Sigmoid colon (tissue), 4 donors: ENCODE data around the gene KLK10.

ENCODE experiments used
- EP300 ChIP-seq, 4 donors: sonication (generic); formaldehyde crosslinking; IDR thresholded peaks; one replicate each; pipeline ENCODE4 v1.6.1; 2017; ENCODE audit warnings: antibody characterized with exemption in 4 of 4
- POLR2A ChIP-seq, 2 donors: fragments of 450-650 bp; IDR thresholded peaks; one replicate each; pipeline ENCODE4 v1.6.1; 2016; ENCODE audit warnings: antibody characterized with exemption in 2 of 2, mild to moderate bottlenecking in 2 of 2, moderate library complexity in 2 of 2
- POLR2AphosphoS5 ChIP-seq, 4 donors: sonication (generic); formaldehyde crosslinking; IDR thresholded peaks; one replicate each; pipeline ENCODE4 v1.6.1; 2017; ENCODE audit warnings: antibody characterized with exemption in 4 of 4
- TF ChIP-seq, protein P1 (sequence below), 4 experiments: fragments of 450-650 bp in 3 of 4; fragments of 200-600 bp in 1 of 4; IDR thresholded peaks; one replicate each; pipeline ENCODE4 v1.5.1; 2016 to 2019; ENCODE audit warnings: antibody characterized with exemption in 4 of 4, mild to moderate bottlenecking in 3 of 4, moderate library complexity in 2 of 4

DNA sequence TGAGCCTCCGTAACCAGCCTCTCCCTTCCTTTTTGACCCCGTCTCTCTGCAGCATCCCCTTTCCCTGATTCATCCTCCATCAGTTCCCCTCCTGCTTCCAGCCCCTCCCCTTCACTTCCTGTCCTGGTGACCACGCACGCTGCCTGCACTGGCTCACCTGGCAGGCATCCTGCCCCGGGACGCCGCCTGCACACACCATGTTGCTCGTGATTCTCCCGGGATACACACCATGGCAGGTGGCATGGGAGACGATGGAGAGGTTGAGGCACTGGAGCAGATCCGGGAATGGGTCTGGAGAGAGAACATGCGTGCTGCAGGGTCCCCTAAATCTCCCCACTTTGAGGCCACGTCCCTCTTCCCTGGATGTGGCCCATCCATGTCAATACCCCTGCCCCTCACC is 11.1 kb upstream of the KLK10 start:
- TF ChIP-seq EP300 (IDR thresholded peaks at IDR 0.05) (no peak), POLR2A (IDR thresholded peaks at IDR 0.05) (no peak), POLR2AphosphoS5 (IDR thresholded peaks at IDR 0.05) (no peak)
- TF ChIP-seq, protein P1, sequence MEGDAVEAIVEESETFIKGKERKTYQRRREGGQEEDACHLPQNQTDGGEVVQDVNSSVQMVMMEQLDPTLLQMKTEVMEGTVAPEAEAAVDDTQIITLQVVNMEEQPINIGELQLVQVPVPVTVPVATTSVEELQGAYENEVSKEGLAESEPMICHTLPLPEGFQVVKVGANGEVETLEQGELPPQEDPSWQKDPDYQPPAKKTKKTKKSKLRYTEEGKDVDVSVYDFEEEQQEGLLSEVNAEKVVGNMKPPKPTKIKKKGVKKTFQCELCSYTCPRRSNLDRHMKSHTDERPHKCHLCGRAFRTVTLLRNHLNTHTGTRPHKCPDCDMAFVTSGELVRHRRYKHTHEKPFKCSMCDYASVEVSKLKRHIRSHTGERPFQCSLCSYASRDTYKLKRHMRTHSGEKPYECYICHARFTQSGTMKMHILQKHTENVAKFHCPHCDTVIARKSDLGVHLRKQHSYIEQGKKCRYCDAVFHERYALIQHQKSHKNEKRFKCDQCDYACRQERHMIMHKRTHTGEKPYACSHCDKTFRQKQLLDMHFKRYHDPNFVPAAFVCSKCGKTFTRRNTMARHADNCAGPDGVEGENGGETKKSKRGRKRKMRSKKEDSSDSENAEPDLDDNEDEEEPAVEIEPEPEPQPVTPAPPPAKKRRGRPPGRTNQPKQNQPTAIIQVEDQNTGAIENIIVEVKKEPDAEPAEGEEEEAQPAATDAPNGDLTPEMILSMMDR (IDR thresholded peaks at IDR 0.05) = no peak
